Fibroblast of skin of abdomen (primary cell): ENCODE measurements around the gene UNC5A.

Source experiments
- DNase-seq: peaks from one replicate; pipeline ENCODE4 v3.0.0-alpha.2; 2013

UNC5A gene

GRCh38 chr5:176802116-176802784 is 8.1 kb upstream of the UNC5A start:
- no peak for DNase-seq

- no peak for DNase-seq
Observed at GRCh38 chr5:176803068-176803942, 7.1 kb upstream of the UNC5A start.

DNA sequence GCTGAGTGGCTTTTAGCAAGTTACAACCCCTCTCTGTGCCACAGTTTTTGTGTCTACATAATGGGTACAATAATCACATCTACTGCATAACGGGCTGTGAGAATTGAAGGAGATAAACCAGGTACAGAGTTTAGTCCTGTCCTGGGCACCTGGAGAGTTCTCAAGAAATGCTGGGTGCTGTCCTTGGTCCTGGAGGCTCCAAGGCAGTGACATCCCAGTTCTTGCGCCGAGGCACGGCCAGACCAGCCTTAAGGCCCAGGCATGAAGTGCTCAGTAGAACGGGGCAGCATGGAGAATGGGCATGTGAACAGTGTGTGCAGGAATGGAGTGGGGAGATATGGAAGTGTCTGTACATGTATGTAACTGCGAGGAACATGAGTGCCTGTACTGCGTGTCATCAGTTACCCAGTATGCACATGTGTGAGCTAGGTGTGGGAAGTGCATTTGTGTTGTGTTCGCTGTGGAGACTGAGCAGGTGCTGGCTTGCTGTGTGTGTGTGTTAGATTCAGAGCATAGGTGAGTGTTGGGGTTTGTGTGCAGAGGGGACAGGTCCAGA is 6.3 kb upstream of the UNC5A start:
- DNase-seq: peak; percentile 10

- DNase-seq: no peak
Observed at GRCh38 chr5:176806137-176806536, 4.2 kb upstream of the UNC5A start.

DNA sequence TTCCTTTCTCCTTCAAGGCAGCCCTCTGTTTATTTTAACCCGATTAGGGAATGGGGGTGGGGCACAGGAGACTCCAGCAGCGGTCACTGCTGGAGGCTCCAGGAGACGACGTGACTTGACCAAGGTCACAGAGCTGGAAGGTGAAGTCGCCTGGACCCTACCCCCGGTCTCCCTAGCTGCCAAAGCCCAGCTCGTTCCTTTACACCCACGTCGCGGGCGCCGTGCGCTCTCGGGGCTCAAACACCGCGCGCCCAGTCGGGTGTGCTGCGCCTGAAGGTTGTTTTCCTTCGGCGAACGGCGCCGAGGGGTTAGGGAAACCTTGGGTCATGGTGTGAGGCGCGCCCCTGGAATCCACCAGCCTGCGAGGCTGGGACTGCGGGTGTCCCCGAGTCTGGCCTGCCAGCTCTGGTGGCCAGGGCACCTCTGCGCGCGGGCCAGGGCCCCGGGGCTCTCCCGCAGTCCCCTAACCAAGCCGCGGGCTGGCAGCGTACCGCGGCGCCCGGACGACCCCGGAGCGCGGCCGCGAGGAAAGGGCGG is 747 bp upstream of the UNC5A start:
- no peak for DNase-seq

- no peak for DNase-seq
Observed at GRCh38 chr5:176810687-176811501, 535 bp downstream of the UNC5A start.

DNA sequence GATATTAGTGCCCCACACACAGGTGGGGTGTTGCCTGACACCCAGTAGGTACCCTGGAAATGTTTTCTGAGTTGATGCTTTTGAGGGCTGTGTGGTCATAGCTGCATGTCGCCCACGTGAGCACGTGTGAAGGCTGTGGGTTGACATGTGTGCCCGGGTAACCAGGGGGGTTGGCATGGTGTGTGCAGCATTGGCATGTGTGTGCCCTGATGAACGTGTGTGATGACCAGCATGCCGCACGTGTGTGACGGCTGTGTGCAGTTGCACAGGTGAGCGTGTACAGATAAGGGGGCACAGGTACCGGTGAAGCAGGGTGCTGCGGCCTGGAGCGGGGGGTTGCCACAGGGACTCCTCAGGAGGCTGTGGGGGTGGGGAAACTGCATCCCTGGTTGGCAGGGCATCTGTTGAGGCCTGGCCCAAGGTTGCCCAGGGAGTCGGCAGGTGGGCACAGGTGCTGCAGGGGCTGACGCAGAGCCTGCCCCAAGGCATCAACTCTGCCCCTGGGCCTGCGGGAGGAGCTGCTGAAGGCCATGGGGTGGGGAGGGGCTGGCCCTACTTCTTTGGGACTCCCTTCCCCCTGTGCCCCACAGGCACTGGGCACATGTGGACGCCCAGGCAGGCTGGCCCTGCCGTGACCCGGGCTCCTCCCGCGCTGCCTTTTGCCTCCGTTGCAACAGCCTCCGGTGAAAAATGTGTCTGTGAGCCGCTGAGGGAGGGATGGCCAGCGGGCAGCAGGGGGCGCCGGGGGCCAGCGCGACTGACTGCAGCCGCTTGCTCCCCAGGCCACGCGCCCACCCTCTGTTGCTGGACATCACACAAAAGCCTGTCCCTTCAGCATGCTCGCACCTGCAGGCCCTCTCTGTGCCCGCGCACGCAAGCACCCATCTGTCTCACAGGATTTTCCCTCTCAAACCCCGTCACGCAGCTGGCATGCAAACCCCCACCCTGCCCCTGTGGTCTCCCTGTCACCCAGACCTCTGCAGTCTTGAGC is 2.2 kb downstream of the UNC5A start:
- DNase-seq: no peak

DNA sequence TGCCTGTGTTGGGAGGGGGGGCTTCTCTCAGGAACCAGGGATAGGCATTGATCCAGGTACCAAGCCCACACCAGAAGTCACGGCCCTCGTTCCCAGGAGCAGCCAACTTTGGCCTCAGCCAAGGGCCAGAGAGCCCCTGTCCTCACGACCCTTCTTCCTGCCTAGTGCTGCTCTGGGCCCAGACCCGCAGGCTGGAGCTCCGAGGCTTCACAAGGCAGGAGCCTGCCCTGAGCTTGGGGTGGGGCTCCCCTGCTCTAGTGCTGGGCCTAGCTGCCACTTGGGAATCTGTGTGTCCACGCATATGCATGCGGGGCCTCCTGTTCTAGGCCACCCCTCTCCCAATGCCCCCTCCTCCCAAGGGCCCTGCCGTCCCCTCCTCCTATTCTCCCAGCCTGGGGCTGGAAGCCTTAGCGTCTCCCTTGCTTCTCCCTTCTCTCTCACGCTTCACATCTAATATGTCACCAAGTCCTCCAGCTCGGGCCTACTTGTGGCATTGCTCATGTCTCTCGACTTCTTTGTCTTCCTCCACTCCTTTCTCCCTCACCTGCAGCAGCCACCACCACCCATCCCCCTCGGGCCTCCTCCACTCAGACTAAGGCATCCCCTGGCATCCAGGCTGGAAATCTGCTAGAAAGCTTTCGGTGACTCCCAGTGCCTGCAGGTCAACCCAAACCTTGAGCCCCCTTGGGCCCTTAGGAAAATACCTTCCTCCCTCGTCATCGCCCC is 3.4 kb downstream of the UNC5A start:
- DNase-seq: no peak

GRCh38 chr5:176814313-176814685 is 3.9 kb downstream of the UNC5A start:
- DNase-seq: no peak

DNA sequence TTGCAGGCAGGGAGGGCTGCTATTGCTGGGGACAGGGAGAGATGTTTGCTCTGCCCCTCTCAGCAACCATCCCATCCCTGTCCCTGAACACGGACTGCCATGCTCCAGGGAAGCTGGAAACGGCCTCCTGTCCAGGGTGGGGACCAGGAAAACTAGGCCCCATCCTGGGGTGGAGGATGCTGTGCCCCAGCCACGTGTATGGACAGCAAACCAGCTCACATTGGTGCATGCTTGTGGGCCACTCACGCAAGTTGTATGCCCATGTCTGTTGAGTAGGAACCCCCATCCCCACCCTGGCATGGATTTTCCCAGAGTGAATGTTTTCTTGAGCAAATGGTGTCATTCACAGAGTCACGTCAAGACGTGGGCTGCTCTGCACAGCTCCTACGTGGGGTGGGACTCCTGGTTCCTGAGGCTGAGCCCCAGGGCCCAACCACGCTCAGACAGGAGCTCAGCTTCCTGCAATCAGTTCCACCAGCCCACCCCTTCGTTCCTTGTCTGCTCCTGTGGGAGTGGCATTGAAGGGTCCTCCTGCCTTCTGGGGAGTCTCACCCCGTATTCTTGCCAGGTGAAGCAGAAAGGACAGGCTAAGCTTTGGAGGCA is 4.6 kb downstream of the UNC5A start:
- DNase-seq: no peak

- no peak for DNase-seq
Observed at GRCh38 chr5:176816043-176816745, 5.8 kb downstream of the UNC5A start.

DNA sequence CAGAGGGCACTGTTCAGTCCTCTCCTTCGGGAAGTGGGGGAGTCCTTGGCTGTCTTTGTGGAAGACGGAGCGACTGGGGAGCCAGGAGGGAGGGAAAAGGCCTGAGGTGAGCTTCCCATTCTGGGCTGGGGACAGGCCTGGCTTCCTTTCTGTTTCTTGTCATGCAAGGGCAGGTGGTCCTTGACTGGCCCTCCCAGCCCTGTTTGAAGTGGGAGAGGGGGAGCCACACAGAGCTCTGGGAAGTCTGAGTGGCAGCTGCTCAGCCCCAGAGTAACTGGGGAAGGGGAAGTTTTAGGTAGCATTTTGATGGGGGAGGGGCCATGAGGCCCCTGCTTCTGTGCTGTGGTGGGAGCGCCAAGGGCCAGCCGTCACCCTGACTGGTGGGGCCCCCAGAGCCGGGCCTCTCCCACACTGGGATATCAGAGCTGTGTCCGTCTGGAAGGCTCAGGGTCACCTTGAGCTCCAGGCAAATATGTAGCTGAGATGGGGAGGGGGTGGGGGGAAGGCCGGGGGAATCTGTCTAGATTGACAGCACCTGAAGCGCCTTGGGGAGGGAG is 6.5 kb downstream of the UNC5A start:
- DNase-seq: no peak

GRCh38 chr5:176817369-176817840 is 7.0 kb downstream of the UNC5A start:
- no peak for DNase-seq

DNA sequence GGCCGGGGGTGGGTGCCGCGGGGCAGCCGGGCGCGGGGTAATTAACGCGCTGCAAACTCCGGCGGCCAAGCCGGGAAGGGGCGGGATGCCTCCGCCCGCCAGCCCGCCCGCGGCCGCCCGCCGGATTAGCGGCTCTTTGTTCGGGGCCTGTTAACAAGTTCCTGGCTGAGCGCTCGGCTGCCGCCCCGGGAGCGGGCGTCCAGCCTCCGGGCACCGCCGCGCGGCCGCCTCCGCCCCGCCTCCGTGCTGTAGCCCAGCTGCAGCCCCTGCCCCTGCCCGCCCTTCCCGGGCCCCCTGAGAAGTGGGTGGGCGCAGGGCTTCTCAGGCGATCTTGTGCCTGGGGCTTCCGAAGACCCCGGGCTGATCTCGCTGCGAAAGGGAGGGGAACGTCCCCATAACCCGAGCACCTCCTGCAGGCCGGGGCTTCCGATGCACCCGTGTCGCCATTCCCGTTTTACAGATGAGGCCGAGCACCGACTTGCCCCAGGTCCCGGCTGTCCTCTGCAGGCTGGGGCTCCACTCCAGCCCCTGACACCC is 7.5 kb downstream of the UNC5A start:
- DNase-seq: no peak

DNA sequence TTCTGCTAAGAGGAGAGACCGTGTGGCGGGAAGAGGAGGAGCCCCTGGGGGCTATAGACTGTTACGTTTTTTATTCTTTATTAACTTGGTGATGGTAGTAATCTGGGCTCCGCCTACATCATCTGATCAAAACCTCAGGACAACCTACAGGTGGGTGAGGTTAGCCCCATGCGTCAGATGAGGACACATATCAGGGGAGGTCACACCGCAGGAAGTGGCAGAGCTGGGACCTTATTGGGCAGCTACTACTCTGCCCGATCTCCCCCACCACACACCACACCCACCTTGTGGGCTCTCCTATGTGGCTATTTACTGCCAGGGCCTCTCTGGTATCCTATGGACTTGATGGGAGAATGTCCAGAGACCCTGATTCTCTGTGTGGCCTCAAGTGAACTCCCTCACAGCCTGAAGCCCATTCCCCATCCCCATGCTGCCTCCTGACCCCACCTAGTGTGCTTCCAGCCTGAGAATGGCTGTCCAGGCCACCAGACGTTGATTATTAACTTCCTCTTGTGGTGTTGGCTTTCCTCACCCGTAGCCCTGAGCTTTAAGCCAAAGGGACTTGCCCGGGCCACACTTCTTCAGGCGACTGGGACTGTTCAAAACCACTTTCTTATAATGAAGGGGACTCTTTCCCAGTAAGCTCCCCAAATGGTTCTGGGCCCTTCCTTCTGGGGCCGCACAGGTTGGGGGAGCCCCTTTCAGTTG is 8.2 kb downstream of the UNC5A start:
- no peak for DNase-seq

DNA sequence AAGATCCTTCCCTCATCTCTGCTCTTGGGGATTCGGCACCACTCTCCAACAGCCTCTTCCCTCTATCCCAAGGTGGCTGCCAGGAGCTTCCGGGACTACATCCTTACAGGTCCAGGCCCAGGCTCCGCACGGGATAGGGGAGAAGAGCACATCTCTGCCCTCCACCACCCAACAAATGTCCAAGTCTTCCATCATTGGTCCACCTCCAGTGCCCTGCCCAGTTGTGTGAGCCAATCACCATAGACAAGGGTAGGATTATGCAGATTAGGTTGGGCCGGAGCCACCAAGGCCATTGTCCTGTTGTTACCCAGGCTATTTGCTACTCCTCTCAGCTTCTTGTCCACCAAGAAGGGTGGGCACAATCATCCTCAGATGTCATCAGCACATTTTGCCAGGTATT is 9.1 kb downstream of the UNC5A start:
- DNase-seq: no peak

GRCh38 chr5:176820937-176821336 is 10.6 kb downstream of the UNC5A start:
- DNase-seq: no peak

- DNase-seq: no peak
Observed at GRCh38 chr5:176821441-176821840, 11.1 kb downstream of the UNC5A start.
